SK-N-SH treated with all-trans-retinoic acid at 6 μM for 48 hours (cell line): Measurements from ENCODE around the gene ABCA10.

ENCODE experiments used
- ATAC-seq: fragments of 200-7000 bp; cut with Tn5 transposase; 3 replicates; pipeline ENCODE4 v1.9.1; 2020; ENCODE audit warnings: mild to moderate bottlenecking, moderate library complexity
- ARNTL ChIP-seq: fragments of 450-650 bp; formaldehyde crosslinking; IDR thresholded peaks from 2 replicates; pipeline ENCODE4 v1.5.0; 2020; ENCODE audit warnings: low read depth, mild to moderate bottlenecking, moderate library complexity, borderline replicate concordance
- BACH2 ChIP-seq: fragments of 250-450 bp; sonication (Bioruptor Pico); IDR thresholded peaks from 2 replicates; pipeline ENCODE4 v1.9.0; 2021; ENCODE audit warnings: mild to moderate bottlenecking, borderline replicate concordance
- CSDC2 ChIP-seq: fragments of 250-450 bp; sonication (Bioruptor Pico); IDR thresholded peaks from 2 replicates; pipeline ENCODE4 v1.5.0; 2020; ENCODE audit warnings: mild to moderate bottlenecking, moderate library complexity
- CSRNP3 ChIP-seq: fragments of 250-450 bp; sonication (Bioruptor Pico); IDR thresholded peaks from 2 replicates; pipeline ENCODE4 v1.5.1; 2021; ENCODE audit warnings: mild to moderate bottlenecking, moderate library complexity
- ESRRG ChIP-seq: fragments of 250-450 bp; sonication (Bioruptor Pico); IDR thresholded peaks from 2 replicates; pipeline ENCODE4 v1.6.1; 2021; ENCODE audit warnings: mild to moderate bottlenecking
- GLIS3 ChIP-seq: fragments of 250-450 bp; sonication (Bioruptor Pico); IDR thresholded peaks from 2 replicates; pipeline ENCODE4 v1.5.0; 2020; ENCODE audit warnings: mild to moderate bottlenecking, moderate library complexity
- ISL1 ChIP-seq: fragments of 250-450 bp; sonication (Bioruptor Pico); IDR thresholded peaks from 2 replicates; pipeline ENCODE4 v2.1.2; 2022; ENCODE audit warnings: mild to moderate bottlenecking, moderate library complexity
- OSR1 ChIP-seq: fragments of 250-450 bp; sonication (Bioruptor Pico); IDR thresholded peaks from 2 replicates; pipeline ENCODE4 v1.8.0; 2022; ENCODE audit warnings: moderate library complexity, mild to moderate bottlenecking, inconsistent platforms
- PPARA ChIP-seq: fragments of 250-450 bp; sonication (Bioruptor Pico); IDR thresholded peaks from 2 replicates; pipeline ENCODE4 v1.5.0; 2020; ENCODE audit warnings: mild to moderate bottlenecking, borderline replicate concordance
- RARB ChIP-seq: fragments of 250-450 bp; sonication (Bioruptor Pico); IDR thresholded peaks from 2 replicates; pipeline ENCODE4 v1.8.0; 2021; ENCODE audit warnings: mild to moderate bottlenecking, moderate library complexity
- SNAI2 ChIP-seq: fragments of 250-450 bp; sonication (Bioruptor Pico); IDR thresholded peaks from 2 replicates; pipeline ENCODE4 v1.5.0; 2020; ENCODE audit warnings: mild to moderate bottlenecking, moderate library complexity
- TOX ChIP-seq: fragments of 250-450 bp; sonication (Bioruptor Pico); IDR thresholded peaks from 2 replicates; pipeline ENCODE4 v1.8.0; 2021; ENCODE audit warnings: mild to moderate bottlenecking, moderate library complexity, borderline replicate concordance
- ZC3H10 ChIP-seq: fragments of 250-450 bp; sonication (Bioruptor Pico); IDR thresholded peaks from 2 replicates; pipeline ENCODE4 v1.5.1; 2021; ENCODE audit warnings: mild to moderate bottlenecking, moderate library complexity
- ZFP3 ChIP-seq: fragments of 250-450 bp; sonication (Bioruptor Pico); IDR thresholded peaks from 2 replicates; pipeline ENCODE4 v1.5.0; 2020; ENCODE audit warnings: mild to moderate bottlenecking, moderate library complexity
- ZFP30 ChIP-seq: fragments of 450-650 bp; formaldehyde crosslinking; IDR thresholded peaks from 2 replicates; pipeline ENCODE4 v1.5.0; 2022; ENCODE audit warnings: mild to moderate bottlenecking, moderate library complexity
- ZNF565 ChIP-seq: fragments of 450-650 bp; formaldehyde crosslinking; conservative IDR thresholded peaks from 2 replicates; pipeline ENCODE4 v1.5.0; 2020; ENCODE audit warnings: low read depth, mild to moderate bottlenecking, moderate library complexity
- ZNF70 ChIP-seq: fragments of 450-650 bp; formaldehyde crosslinking; IDR thresholded peaks from 2 replicates; pipeline ENCODE4 v1.5.0; 2020; ENCODE audit warnings: mild to moderate bottlenecking, moderate library complexity
- ZNF8 ChIP-seq: fragments of 450-650 bp; formaldehyde crosslinking; IDR thresholded peaks from 2 replicates; pipeline ENCODE4 v1.5.0; 2020; ENCODE audit warnings: mild to moderate bottlenecking, moderate library complexity
- TF ChIP-seq, protein P1 (sequence below): fragments of 250-450 bp; sonication (Bioruptor Pico); IDR thresholded peaks from 2 replicates; pipeline ENCODE4 v1.8.0; 2020; ENCODE audit warnings: mild to moderate bottlenecking, moderate library complexity, borderline replicate concordance
- TF ChIP-seq, protein P2 (sequence below): fragments of 250-450 bp; sonication (Bioruptor Pico); IDR thresholded peaks from 2 replicates; pipeline ENCODE4 v1.5.0; 2020; ENCODE audit warnings: mild to moderate bottlenecking, moderate library complexity
- TF ChIP-seq, protein P3 (sequence below): fragments of 250-450 bp; sonication (Bioruptor Pico); IDR thresholded peaks from 2 replicates; pipeline ENCODE4 v1.8.0; 2021; ENCODE audit warnings: low read depth, mild to moderate bottlenecking, moderate library complexity, borderline replicate concordance
- TF ChIP-seq, protein P4 (sequence below): fragments of 250-450 bp; sonication (Bioruptor Pico); IDR thresholded peaks from 2 replicates; pipeline ENCODE4 v1.5.1; 2020; ENCODE audit warnings: low read depth, mild to moderate bottlenecking, moderate library complexity

The ABCA10 gene

DNA sequence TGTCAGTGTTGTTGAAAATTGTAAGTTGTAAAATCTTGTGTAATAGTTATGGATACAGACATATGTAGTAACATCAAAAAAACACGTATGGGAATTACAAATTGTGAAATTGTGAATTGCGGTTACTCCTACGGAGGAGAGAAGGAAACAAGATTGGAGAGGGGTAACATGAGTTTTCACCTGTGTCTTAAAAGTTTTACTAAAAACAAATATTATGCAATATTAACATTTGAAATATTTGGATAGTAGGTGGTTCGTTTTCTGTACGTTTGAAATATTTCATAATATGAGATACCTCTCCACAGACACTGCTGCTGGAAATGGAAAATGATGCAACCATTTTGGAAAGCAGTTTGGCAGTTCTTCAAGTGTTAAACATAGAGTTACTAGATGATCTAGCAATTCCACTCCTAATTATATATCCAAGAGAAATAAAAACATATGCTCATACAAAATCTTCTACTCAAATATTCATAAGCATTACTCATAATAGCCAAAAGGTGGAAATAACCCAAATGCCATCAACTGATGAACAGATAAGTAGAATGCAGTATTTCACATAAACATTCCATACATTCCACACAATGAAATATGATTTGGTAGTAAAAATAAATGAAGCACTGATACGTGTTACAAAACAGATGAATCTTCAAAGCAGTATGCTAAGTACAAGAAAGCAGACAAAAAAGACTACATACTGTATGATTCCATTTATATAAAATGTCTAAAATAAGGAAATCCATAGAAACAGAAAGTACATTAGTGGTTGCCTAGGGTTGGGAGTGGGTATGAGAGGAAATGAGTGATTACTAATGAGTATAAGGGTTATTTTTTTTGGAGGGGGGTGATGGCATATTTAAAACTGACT lies 40.7 kb upstream of the ABCA10 start:
- peak; percentile 88 for ATAC-seq
- no peak for TF ChIP-seq OSR1 (CRISPR knock-in tag)
- TF ChIP-seq, protein P1, sequence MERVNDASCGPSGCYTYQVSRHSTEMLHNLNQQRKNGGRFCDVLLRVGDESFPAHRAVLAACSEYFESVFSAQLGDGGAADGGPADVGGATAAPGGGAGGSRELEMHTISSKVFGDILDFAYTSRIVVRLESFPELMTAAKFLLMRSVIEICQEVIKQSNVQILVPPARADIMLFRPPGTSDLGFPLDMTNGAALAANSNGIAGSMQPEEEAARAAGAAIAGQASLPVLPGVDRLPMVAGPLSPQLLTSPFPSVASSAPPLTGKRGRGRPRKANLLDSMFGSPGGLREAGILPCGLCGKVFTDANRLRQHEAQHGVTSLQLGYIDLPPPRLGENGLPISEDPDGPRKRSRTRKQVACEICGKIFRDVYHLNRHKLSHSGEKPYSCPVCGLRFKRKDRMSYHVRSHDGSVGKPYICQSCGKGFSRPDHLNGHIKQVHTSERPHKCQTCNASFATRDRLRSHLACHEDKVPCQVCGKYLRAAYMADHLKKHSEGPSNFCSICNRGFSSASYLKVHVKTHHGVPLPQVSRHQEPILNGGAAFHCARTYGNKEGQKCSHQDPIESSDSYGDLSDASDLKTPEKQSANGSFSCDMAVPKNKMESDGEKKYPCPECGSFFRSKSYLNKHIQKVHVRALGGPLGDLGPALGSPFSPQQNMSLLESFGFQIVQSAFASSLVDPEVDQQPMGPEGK, result peak; percentile 21; the same call in 1 of the 2 replicates
- no peak for TF ChIP-seq CSDC2
- TF ChIP-seq, protein P2, sequence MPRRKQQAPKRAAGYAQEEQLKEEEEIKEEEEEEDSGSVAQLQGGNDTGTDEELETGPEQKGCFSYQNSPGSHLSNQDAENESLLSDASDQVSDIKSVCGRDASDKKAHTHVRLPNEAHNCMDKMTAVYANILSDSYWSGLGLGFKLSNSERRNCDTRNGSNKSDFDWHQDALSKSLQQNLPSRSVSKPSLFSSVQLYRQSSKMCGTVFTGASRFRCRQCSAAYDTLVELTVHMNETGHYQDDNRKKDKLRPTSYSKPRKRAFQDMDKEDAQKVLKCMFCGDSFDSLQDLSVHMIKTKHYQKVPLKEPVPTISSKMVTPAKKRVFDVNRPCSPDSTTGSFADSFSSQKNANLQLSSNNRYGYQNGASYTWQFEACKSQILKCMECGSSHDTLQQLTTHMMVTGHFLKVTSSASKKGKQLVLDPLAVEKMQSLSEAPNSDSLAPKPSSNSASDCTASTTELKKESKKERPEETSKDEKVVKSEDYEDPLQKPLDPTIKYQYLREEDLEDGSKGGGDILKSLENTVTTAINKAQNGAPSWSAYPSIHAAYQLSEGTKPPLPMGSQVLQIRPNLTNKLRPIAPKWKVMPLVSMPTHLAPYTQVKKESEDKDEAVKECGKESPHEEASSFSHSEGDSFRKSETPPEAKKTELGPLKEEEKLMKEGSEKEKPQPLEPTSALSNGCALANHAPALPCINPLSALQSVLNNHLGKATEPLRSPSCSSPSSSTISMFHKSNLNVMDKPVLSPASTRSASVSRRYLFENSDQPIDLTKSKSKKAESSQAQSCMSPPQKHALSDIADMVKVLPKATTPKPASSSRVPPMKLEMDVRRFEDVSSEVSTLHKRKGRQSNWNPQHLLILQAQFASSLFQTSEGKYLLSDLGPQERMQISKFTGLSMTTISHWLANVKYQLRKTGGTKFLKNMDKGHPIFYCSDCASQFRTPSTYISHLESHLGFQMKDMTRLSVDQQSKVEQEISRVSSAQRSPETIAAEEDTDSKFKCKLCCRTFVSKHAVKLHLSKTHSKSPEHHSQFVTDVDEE (CRISPR knock-in tag), result no peak
- TF ChIP-seq ZFP3 (CRISPR knock-in tag), result no peak
- no peak for TF ChIP-seq ARNTL
- TF ChIP-seq, protein P3, sequence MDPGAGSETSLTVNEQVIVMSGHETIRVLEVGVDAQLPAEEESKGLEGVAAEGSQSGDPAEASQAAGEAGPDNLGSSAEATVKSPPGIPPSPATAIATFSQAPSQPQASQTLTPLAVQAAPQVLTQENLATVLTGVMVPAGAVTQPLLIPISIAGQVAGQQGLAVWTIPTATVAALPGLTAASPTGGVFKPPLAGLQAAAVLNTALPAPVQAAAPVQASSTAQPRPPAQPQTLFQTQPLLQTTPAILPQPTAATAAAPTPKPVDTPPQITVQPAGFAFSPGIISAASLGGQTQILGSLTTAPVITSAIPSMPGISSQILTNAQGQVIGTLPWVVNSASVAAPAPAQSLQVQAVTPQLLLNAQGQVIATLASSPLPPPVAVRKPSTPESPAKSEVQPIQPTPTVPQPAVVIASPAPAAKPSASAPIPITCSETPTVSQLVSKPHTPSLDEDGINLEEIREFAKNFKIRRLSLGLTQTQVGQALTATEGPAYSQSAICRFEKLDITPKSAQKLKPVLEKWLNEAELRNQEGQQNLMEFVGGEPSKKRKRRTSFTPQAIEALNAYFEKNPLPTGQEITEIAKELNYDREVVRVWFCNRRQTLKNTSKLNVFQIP (CRISPR knock-in tag), result peak; percentile 55; the same call in 1 of the 2 replicates
- TF ChIP-seq ZC3H10 (CRISPR knock-in tag), result no peak
- peak; percentile 55; the same call in 1 of the 2 replicates for TF ChIP-seq CSRNP3 (CRISPR knock-in tag)
- no peak for TF ChIP-seq ZNF8 (CRISPR knock-in tag)
- TF ChIP-seq ESRRG (CRISPR knock-in tag), result no peak
- peak; percentile 95 for TF ChIP-seq ISL1 (CRISPR knock-in tag)
- no peak for TF ChIP-seq ZNF565 (CRISPR knock-in tag)
- no peak for TF ChIP-seq TOX (CRISPR knock-in tag)
- no peak for TF ChIP-seq RARB (CRISPR knock-in tag)
- no peak for TF ChIP-seq ZNF70
- TF ChIP-seq, protein P4, sequence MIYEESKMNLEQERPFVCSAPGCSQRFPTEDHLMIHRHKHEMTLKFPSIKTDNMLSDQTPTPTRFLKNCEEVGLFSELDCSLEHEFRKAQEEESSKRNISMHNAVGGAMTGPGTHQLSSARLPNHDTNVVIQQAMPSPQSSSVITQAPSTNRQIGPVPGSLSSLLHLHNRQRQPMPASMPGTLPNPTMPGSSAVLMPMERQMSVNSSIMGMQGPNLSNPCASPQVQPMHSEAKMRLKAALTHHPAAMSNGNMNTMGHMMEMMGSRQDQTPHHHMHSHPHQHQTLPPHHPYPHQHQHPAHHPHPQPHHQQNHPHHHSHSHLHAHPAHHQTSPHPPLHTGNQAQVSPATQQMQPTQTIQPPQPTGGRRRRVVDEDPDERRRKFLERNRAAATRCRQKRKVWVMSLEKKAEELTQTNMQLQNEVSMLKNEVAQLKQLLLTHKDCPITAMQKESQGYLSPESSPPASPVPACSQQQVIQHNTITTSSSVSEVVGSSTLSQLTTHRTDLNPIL (CRISPR knock-in tag), result peak; percentile 70; the same call in 1 of the 2 replicates
- no peak for TF ChIP-seq ZFP30 (CRISPR knock-in tag)

DNA sequence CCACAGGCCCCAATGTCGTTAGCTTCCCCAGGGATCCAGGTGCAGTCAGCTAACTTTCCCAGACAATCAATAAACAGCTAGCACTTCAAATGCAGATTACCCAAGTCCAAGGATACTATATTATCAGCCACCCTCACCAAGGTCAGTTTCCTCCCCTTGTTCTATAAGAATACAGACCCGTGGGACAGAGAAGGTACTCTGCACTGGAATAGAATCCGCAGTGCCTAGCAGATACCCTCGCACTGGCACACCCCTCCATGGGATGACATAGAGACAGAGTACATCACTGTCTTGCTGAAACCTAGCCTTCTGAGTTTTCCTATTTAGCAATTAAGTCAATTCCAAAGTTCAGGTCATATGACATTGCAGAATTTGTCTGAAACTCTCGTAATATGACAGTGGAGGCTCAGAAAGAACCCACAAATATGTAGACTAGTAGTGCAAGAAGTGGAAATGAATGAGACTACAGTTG lies 40.0 kb upstream of the ABCA10 start:
- TF ChIP-seq ZNF8 (CRISPR knock-in tag) (no peak), SNAI2 (no peak), BACH2 (CRISPR knock-in tag) (no peak), PPARA (no peak), ZFP30 (CRISPR knock-in tag) (no peak), CSRNP3 (CRISPR knock-in tag) (no peak), GLIS3 (CRISPR knock-in tag) (no peak), TOX (CRISPR knock-in tag) (no peak), RARB (CRISPR knock-in tag) (no peak), CSDC2 (no peak)
- TF ChIP-seq, protein P1, result no peak
- TF ChIP-seq, protein P3 (CRISPR knock-in tag), result no peak
- no peak; the same call in 1 of the 3 replicates for ATAC-seq
